ENCODE data around the gene INTS4.
"Not testable (repeated sequence)": the region's sequence is repeated elsewhere in the genome, so short reads cannot be mapped to it uniquely, and the experiment has no call there.

INTS4 gene

GRCh38 chr11:77942465-77942864, 52.0 kb downstream of the INTS4 start:
- not testable (repeated sequence) for DNase-seq

GRCh38 chr11:77933596-77933995, 60.9 kb downstream of the INTS4 start:
- not testable (repeated sequence) for DNase-seq

GRCh38 chr11:77930334-77931208, 63.9 kb downstream of the INTS4 start:
- DNase-seq = not testable (repeated sequence)

- not testable (repeated sequence) for DNase-seq
Observed at GRCh38 chr11:77917713-77918112, 76.8 kb downstream of the INTS4 start.

GRCh38 chr11:77914307-77914791, 80.1 kb downstream of the INTS4 start:
- DNase-seq = not testable (repeated sequence)

GRCh38 chr11:77913608-77914306, 80.7 kb downstream of the INTS4 start:
- DNase-seq = not testable (repeated sequence)

GRCh38 chr11:77910828-77911227, 83.6 kb downstream of the INTS4 start:
- DNase-seq = not testable (repeated sequence)

GRCh38 chr11:77909277-77909676, 85.2 kb downstream of the INTS4 start:
- no peak for DNase-seq

GRCh38 chr11:77908835-77909234, 85.6 kb downstream of the INTS4 start:
- no peak for DNase-seq

GRCh38 chr11:77894949-77895348, 99.5 kb downstream of the INTS4 start:
- not testable (repeated sequence) for DNase-seq

- DNase-seq = not testable (repeated sequence)
Observed at GRCh38 chr11:77891703-77892102, 102.8 kb downstream of the INTS4 start.

- not testable (repeated sequence) for DNase-seq
Observed at GRCh38 chr11:77891256-77891655, 103.2 kb downstream of the INTS4 start.

GRCh38 chr11:77890619-77891056, 103.8 kb downstream of the INTS4 start:
- DNase-seq = not testable (repeated sequence)

- DNase-seq = not testable (repeated sequence)
Observed at GRCh38 chr11:77890100-77890614, 104.3 kb downstream of the INTS4 start.

GRCh38 chr11:77889045-77889444, 105.4 kb downstream of the INTS4 start:
- DNase-seq = not testable (repeated sequence)

- no peak for DNase-seq
Observed at GRCh38 chr11:77886401-77886800, 108.1 kb downstream of the INTS4 start.

GRCh38 chr11:77884829-77885190, 109.7 kb downstream of the INTS4 start:
- no peak for DNase-seq

GRCh38 chr11:77884186-77884828, 110.2 kb downstream of the INTS4 start:
- no peak for DNase-seq

GRCh38 chr11:77883775-77884174, 110.7 kb downstream of the INTS4 start:
- DNase-seq = no peak

GRCh38 chr11:77882396-77882795, 112.1 kb downstream of the INTS4 start:
- DNase-seq = no peak

GRCh38 chr11:77879218-77879617, 115.2 kb downstream of the INTS4 start:
- no peak for DNase-seq

GRCh38 chr11:77878247-77878646, 116.2 kb downstream of the INTS4 start:
- not testable (repeated sequence) for DNase-seq

- DNase-seq = no peak
Observed at GRCh38 chr11:77876045-77876444, 118.4 kb downstream of the INTS4 start.
